DOHH2 (cell line): ENCODE data around the gene NCAM2.

Source experiments
- H3F3A ChIP-seq: fragments of 200-600 bp; sonication (generic), shearing (Covaris generic); 2 replicates; pipeline ENCODE4 v1.6.0; 2016; ENCODE audit warnings: antibody characterized with exemption, mild to moderate bottlenecking; ENCODE audit not compliant: control insufficient read depth, insufficient read depth
- H3K27ac ChIP-seq: fragments of 200-600 bp; sonication (generic); 2 replicates; pipeline ENCODE4 v1.5.1; 2014; ENCODE audit warnings: low read depth, mild to moderate bottlenecking, low read length, moderate library complexity
- H3K27me3 ChIP-seq: fragments of 200-600 bp; sonication (generic); 2 replicates; pipeline ENCODE4 v1.6.1; 2014; ENCODE audit warnings: mild to moderate bottlenecking, low read length, mixed read lengths; ENCODE audit not compliant: control insufficient read depth
- H3K36me3 ChIP-seq: fragments of 200-600 bp; sonication (generic); 2 replicates; pipeline ENCODE4 v1.6.1; 2014; ENCODE audit warnings: mild to moderate bottlenecking, low read length, moderate library complexity, mixed read lengths; ENCODE audit not compliant: control insufficient read depth
- H3K4me1 ChIP-seq: fragments of 200-600 bp; sonication (generic); 2 replicates; pipeline ENCODE4 v1.6.1; 2014; ENCODE audit warnings: mild to moderate bottlenecking, low read length, mixed read lengths; ENCODE audit not compliant: control insufficient read depth
- H3K4me2 ChIP-seq: fragments of 200-600 bp; sonication (generic); 2 replicates; pipeline ENCODE4 v1.6.0; 2014; ENCODE audit warnings: mild to moderate bottlenecking, low read length, moderate library complexity
- H3K4me3 ChIP-seq: fragments of 200-600 bp; sonication (generic); 2 replicates; pipeline ENCODE4 v1.5.1; 2014; ENCODE audit warnings: mild to moderate bottlenecking, low read length, mixed read lengths
- H3K79me2 ChIP-seq: fragments of 200-600 bp; sonication (generic); 2 replicates; pipeline ENCODE4 v1.6.1; 2014; ENCODE audit warnings: mild to moderate bottlenecking, low read length, mixed read lengths; ENCODE audit not compliant: control insufficient read depth
- H3K9me2 ChIP-seq: fragments of 200-600 bp; sonication (generic); replicated peaks from 2 replicates; pipeline ENCODE4 v1.6.1; 2014; ENCODE audit warnings: mild to moderate bottlenecking, low read length, mixed read lengths; ENCODE audit not compliant: control insufficient read depth
- H3K9me3 ChIP-seq: fragments of 200-600 bp; sonication (generic); 2 replicates; pipeline ENCODE4 v1.6.1; 2014; ENCODE audit warnings: antibody characterized with exemption, low read length, mixed read lengths; ENCODE audit not compliant: control insufficient read depth, insufficient read depth
- H4K20me1 ChIP-seq: fragments of 200-600 bp; sonication (generic); 2 replicates; pipeline ENCODE4 v1.6.0; 2014; ENCODE audit warnings: low read depth, mild to moderate bottlenecking, antibody characterized with exemption, low read length, moderate library complexity; ENCODE audit not compliant: control insufficient read depth, insufficient read depth
- EZH2phosphoT487 ChIP-seq: fragments of 200-600 bp; sonication (generic); IDR thresholded peaks from 2 replicates; pipeline ENCODE4 v1.6.1; 2017; ENCODE audit warnings: borderline replicate concordance, mild to moderate bottlenecking, antibody characterized with exemption, low read length, moderate library complexity, mixed read lengths
- TF ChIP-seq, protein P1 (sequence below): fragments of 200-600 bp; sonication (generic); IDR thresholded peaks from one replicate; pipeline ENCODE4 v1.5.1; 2014; ENCODE audit warnings: antibody characterized with exemption, mild to moderate bottlenecking, low read depth, low read length; ENCODE audit not compliant: poor library complexity, severe bottlenecking

NCAM2 gene

DNA sequence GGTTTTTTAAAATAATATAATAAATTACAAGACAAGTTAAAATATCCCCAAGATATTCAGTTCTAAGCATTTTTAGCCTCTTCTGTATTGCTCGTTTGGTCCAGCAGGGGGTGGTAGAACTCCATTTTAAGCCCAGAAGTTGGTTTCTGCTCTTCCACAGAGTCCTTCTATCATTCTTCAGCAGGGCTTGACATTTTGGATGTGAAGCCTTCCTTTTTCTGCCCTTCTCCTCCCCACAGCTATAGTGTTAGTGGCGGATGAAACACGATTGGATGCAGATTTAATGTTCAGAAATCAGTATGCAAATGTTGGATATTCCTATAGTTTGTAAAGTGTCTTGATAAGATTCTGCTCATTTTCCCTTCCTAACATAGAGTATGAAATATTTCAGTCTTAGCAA lies 1.4 kb downstream of the NCAM2 start:
- Histone ChIP-seq H3K79me2 (no peaks in the 10 kb centered on the region), H3K4me2 (no peak overlapping the region), H3K36me3 (no peaks in the 10 kb centered on the region), H3K9me2 (no peaks in the 10 kb centered on the region), H3K9me3 (no peaks in the 10 kb centered on the region), H3K4me1 (no peaks in the 10 kb centered on the region; the same call in 1 of the 2 replicates), H3F3A (no peaks in the 10 kb centered on the region), H3K27ac (no peak overlapping the region), H3K27me3 (no peaks in the 10 kb centered on the region), H3K4me3 (no peak overlapping the region), H4K20me1 (no peaks in the 10 kb centered on the region)
- TF ChIP-seq EZH2phosphoT487: no peak
- TF ChIP-seq, protein P1, sequence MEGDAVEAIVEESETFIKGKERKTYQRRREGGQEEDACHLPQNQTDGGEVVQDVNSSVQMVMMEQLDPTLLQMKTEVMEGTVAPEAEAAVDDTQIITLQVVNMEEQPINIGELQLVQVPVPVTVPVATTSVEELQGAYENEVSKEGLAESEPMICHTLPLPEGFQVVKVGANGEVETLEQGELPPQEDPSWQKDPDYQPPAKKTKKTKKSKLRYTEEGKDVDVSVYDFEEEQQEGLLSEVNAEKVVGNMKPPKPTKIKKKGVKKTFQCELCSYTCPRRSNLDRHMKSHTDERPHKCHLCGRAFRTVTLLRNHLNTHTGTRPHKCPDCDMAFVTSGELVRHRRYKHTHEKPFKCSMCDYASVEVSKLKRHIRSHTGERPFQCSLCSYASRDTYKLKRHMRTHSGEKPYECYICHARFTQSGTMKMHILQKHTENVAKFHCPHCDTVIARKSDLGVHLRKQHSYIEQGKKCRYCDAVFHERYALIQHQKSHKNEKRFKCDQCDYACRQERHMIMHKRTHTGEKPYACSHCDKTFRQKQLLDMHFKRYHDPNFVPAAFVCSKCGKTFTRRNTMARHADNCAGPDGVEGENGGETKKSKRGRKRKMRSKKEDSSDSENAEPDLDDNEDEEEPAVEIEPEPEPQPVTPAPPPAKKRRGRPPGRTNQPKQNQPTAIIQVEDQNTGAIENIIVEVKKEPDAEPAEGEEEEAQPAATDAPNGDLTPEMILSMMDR: peak; percentile 63

DNA sequence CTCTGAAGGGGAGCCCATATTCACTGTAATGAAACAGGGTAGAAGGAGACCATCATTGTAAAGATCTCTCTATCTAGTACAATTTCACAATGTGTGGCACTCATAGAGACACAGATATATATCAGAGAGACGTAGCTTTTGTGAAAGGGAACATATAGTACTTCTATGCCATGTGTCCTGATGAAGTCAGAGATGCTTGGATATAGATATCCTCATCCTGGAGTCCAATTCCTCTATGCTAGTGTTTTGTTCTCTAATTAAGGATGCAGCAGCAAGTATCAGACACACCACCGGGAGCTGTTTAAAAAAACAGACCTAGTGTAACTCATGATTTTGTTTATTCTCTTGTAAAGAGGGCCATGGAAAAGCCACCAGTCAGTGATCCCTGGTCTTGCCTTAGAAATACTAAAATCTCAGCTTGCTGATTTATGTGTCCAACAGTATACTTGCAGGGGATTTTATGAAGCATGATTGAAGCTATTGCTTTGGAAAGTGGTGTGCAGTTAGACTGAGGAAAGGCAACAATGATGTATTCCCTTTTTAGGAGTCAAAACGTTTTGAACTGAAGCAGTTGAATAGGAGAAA lies 2.5 kb downstream of the NCAM2 start:
- Histone ChIP-seq H3K4me1 (no peaks in the 10 kb centered on the region; the same call in 1 of the 2 replicates), H3K27ac (no peak overlapping the region), H3F3A (no peaks in the 10 kb centered on the region), H3K4me2 (no peak overlapping the region), H3K79me2 (no peaks in the 10 kb centered on the region), H3K9me3 (no peaks in the 10 kb centered on the region), H3K27me3 (no peaks in the 10 kb centered on the region), H3K9me2 (no peaks in the 10 kb centered on the region), H4K20me1 (no peaks in the 10 kb centered on the region), H3K4me3 (no peak overlapping the region), H3K36me3 (no peaks in the 10 kb centered on the region)
- TF ChIP-seq EZH2phosphoT487: no peak
- TF ChIP-seq, protein P1: no peak

DNA sequence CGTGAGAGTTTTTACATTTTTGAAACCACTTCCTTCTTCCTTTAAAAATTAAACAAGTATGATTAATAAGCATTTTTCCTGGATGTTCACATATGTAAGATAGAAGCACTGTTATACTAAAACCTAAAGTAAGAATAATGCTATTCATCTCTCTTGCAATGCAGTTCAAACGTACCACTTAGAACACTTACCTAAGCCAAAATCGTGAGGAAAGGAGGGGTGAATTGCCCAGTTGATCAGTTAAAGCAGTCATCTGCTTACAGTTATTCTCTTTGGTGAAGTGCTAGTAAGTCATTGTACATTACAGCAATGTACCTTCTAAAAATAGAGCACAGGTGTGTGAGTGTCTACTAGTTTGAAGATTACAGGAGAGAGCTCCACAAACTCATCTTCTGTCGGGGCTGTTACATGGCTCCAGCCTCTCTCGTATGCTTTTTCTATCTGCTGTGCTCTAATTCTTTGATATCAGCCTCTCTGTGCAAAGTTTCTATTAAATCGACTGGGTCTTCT lies 3.4 kb downstream of the NCAM2 start:
- H3K4me3 ChIP-seq: no peak overlapping the region

More for the DNA sequence above, 3.4 kb downstream of the NCAM2 start:
- Histone ChIP-seq H3K9me3 (no peaks in the 10 kb centered on the region), H3K27me3 (no peaks in the 10 kb centered on the region), H3K9me2 (no peaks in the 10 kb centered on the region), H4K20me1 (no peaks in the 10 kb centered on the region), H3K4me2 (no peak overlapping the region), H3K36me3 (no peaks in the 10 kb centered on the region), H3K27ac (no peak overlapping the region), H3K79me2 (no peaks in the 10 kb centered on the region), H3K4me1 (no peaks in the 10 kb centered on the region; the same call in 1 of the 2 replicates), H3F3A (no peaks in the 10 kb centered on the region)
- TF ChIP-seq, protein P1: no peak
